CD4-positive, alpha-beta T cell treated with Interleukin-15 for 4 hours (primary cell): ENCODE data around the gene FOXB1.

ENCODE experiments used
- DNase-seq: peaks from one replicate; pipeline ENCODE4 v3.0.0-alpha.2; 2020; ENCODE audit warnings: low spot score

The FOXB1 gene

DNA sequence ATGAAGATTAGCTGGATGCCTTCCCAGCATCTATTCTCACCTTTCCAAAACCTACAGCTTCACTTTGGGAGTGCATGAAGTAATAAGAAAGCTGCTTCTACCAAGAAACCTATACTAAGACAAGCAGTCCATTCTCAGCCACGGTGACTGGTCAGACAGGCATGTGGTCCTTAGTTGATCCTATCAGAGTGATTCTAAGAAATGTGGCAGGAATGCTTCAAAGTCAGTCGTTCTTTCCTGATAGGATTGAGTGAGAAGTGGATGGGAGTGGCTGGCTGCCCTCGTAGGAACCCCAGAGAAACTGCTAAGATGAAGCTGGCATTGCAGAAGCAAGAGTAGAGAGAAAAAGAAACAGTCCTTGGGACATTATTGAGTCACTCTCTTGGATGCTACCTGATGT, 16.6 kb downstream of the FOXB1 start:
- no peak for DNase-seq

DNA sequence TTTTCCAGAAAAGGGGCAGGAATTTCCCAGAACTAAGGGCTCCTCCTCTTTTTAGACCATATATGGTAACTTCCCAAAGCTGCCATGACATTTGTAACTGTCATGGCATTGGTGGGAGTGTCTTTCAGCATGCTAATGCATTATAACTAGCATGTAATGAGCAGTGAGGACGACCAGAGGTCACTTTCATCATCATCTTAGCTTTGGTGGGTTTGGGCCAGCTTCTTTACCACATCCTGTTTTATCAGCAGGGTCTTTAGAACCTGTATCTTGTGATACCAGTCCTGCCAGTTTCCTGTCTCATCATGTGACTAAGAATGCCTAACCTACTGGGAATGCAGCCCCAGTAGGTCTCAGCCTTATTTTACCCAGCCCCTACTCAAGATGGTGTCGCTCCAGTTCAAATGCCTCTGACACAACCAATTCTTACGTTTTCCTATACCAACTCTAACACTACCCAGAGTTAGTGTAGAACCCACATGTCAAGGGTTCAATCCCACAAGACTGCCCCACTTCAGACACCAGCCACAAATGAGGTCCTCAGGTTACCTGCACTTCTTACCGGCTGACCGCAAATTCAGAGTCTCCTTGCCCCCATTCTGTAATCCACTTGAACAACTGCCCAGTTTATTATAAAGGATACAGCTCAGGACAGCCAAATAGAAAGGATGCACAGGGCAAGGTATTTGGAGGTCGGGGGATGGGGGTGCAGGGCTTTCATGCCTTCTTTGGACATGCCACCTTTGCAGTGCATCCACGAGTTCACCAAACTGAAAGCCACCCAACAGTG, 17.7 kb downstream of the FOXB1 start:
- DNase-seq: no peak

DNA sequence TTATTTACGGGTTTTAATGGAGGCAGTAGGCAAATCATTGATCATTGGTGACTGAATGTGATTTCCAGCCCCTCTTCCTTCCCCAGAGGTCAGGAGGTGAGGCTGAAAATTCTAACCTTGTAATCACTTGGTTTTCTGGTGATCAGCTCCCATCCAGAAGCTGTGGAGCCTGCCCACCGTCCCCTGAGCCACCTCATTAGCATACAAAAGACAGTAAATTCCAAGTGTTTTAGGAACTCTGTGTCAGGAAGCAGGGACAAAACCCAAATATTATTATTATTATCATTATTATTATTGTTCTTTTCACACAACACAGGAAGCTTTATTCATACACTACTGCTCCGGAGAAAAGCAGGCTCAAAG, 18.2 kb downstream of the FOXB1 start:
- DNase-seq: no peak

DNA sequence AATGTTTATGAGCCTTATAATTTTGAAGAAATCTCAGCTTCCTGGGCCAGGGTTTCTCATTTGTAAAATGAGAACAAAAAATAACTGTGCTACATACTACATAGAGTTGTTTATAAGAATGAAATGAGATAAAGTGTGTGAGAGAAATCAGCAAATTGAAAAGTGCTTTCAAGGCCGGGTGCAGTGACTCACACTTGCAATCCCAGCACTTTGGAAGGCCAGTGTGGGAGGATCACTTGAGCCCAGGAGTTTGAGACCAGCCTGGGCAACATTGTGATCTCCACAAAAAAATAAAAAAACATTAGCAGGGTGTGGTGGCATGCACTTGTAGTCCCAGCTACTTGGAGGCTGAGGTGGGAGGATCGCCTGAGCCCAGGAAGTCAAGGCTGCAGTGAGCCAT, 22.4 kb downstream of the FOXB1 start:
- DNase-seq: no peak

DNA sequence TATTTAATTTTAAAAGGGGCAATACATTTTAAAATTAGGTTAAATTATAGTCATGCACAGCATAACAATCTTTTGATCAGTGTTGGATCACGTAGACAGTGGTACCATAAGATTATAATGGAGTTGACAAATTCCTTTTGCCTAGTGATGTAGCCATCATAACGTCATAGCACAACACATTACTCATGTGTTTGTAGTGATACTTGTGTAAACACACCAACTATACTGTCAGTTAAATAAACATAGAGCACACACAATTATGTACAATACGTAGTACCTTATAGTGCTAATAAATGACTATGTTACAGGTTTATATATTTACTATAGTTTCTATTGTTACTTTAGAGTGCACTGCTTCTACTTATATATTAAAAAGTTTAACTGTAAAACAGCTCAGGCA, 31.2 kb downstream of the FOXB1 start:
- no peak for DNase-seq

DNA sequence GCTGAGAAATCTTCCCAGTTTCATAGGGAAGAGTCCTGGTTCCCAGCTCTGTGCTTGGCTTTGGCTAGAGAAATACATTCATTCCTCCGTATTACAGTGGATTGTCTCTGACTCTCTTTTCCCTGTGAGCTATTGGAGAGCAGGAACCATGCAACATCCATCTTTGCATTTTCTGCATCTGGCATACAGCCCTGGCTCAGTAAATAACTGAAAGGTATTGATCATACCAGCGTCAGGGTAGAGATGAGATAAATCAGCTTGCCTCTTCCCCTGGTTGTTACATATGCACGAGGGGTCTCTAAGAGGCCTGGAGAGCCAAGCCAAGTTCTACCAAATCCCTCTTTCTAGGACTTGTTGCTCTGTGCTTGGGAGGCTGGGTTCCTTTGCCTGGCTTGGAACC, 35.2 kb downstream of the FOXB1 start:
- DNase-seq: no peak

DNA sequence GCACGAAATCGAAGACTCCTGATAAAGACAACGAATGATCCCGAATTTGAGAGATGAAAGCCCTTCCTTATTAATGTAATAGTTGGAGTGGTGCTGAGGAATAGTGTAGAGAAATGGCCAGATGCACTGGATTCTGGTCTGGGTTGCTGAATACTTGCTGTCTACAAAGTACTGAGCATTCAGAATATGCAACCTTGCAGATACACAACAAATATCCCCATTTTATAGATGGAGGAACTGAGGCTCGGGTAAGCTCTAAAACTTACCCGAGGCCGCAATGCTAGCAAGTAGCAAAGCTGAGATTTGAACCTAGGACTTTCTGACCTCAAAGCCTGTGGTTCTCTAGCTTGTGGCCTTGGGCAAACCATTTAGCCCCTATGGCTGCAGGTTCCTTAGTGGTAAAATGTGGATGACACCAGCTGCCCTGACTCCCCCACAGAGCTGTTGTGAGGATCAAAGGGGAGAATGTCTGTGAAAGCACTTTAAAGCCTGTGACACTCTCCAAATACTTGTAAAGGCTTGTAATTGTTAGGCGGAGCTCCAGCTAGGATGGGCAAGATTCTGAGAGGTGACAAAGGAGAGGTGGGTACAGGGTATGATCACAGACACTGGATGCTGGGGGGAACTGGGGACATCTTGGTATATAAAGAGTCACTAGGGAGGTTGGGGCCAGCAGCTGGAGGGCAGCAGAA, 39.8 kb downstream of the FOXB1 start:
- DNase-seq: no peak

DNA sequence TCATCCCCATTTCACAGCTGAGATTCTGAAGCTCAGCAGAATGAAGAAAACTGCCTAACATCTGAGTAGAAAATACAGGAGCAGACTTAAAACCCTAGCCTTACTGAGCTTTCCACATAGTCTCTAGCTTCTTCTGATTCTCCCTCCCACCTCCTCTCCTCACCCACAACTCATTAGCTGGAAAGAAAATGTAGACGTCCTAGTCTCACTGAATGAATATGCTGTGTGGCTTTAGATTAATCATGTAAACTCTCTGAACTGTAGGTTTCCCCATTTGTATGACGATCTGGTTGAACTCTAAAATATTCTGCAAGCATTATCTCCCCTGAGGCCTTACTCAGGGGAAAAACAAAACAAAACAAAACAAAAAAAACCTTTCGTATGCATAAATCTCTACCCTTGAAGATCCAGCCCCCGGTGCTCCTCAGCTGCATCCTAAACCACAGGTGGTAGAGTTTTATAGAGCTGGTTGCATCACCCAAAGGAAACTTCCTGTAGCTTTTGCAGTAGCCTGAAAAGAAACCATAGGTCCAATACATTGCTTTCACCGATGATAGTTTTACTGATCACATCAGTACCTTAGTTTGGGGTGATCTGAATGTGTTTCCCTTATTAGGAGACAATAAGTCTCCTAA, 40.6 kb downstream of the FOXB1 start:
- no peak for DNase-seq

DNA sequence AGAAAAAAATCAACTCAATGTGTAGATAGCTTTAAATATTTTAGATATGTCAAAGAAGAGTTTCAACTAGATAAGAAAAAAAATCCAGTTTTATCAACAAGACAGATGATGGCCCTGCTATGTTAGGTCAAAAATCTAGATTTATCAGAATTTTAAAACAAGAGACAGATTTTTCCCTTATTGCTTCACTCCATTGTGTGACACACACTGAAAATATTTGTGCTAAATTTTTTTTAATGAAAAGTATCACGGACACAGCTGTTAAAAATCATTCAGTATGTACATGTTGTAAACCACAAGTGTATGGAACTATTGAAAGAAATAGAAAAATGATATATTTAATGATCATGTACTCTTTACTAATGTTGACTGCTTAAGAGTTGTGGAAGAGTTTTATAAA, 43.6 kb downstream of the FOXB1 start:
- no peak for DNase-seq

DNA sequence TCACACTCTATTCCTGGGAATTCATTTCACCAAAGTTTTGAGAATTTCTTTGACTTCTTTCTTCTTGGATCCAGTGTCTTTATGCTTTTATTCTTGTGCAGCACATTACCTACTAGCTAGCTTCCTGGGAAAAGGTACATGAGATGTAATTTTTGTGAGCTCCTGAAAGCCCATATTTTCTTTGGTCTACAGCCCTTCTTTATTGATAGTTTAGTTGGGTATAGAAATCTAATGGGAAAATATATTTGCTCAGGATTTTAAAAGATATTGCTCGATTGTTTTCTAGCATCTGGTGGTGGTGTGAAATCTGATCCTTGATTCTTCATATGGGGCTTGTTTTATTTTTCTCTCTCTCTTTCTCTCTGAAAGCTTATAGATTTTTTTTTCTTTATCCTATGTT, 45.8 kb downstream of the FOXB1 start:
- DNase-seq: no peak

DNA sequence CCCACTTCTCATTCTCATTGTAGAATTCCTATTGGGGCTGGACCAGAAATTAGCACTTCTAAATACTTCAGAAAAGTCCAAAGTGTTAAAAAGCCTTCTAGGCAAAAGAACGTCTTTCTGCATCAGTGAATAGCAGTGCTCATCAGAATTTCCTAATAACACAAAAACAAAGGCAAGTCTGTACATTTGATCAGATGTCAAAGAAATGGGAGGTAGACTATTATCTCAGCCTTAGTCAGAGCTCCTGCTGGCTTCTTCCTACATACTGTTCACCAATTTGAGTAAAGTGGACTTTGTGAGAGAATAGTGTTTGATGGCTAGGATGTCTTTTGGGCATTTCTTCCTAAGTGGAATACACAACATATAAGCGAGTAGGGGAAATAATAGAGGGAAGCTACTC, 48.7 kb downstream of the FOXB1 start:
- no peak for DNase-seq

DNA sequence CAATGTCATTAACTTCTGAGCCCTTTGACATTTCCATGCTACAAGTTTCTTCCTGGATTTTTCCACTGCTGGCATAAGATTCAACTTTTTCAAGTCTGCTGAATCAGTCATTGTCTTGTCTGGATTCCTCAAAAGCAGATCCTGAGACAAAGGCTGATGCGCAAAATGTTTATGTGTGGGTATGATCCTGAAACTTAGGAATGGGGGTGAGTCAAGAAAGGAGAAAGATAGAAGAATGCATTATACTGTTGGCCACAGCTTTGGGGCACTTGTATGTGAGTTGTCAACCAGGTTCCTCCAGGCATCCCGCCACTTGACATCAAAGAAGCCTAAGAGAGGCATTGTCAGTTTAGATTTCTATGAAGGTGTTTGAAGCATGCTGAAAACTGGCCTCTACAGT, 50.4 kb downstream of the FOXB1 start:
- DNase-seq: no peak
